Parathyroid adenoma (tissue), 2 donors: Measurements from ENCODE around the gene NYAP2.

ENCODE experiments used
- H2AFZ ChIP-seq: fragments of 300-600 bp; sonication (generic); one replicate; pipeline ENCODE4 v1.7.0; 2017; ENCODE audit warnings: antibody characterized with exemption, mild to moderate bottlenecking
- H3K27ac ChIP-seq: fragments of 300-600 bp; sonication (generic); one replicate; pipeline ENCODE4 v1.7.0; 2017
- H3K27me3 ChIP-seq: fragments of 300-600 bp; sonication (generic); one replicate; pipeline ENCODE4 v1.7.0; 2017; ENCODE audit warnings: low read length; ENCODE audit not compliant: control insufficient read depth, insufficient read depth
- H3K36me3 ChIP-seq: fragments of 300-600 bp; sonication (generic); one replicate; pipeline ENCODE4 v1.7.0; 2017; ENCODE audit warnings: low read length; ENCODE audit not compliant: control insufficient read depth, insufficient read depth
- H3K4me1 ChIP-seq: fragments of 300-600 bp; sonication (generic); one replicate; pipeline ENCODE4 v1.7.0; 2017; ENCODE audit warnings: control low read depth
- H3K4me2 ChIP-seq: fragments of 300-600 bp; sonication (generic); one replicate; pipeline ENCODE4 v1.7.0; 2017; ENCODE audit warnings: low read length
- H3K4me3 ChIP-seq: fragments of 300-600 bp; sonication (generic); one replicate; pipeline ENCODE4 v1.7.0; 2017; ENCODE audit warnings: low read depth, low read length
- H3K79me2 ChIP-seq: fragments of 300-600 bp; sonication (generic); one replicate; pipeline ENCODE4 v1.7.0; 2017; ENCODE audit warnings: control low read depth
- H3K9ac ChIP-seq: fragments of 300-600 bp; sonication (generic); one replicate; pipeline ENCODE4 v1.7.0; 2017; ENCODE audit warnings: mild to moderate bottlenecking
- H3K9me3 ChIP-seq: fragments of 300-600 bp; sonication (generic); one replicate; pipeline ENCODE4 v1.7.0; 2017; ENCODE audit warnings: low read length; ENCODE audit not compliant: control insufficient read depth
- TF ChIP-seq, protein P1 (sequence below): fragments of 300-600 bp; sonication (generic); IDR thresholded peaks from one replicate; pipeline ENCODE4 v1.7.0; 2017; ENCODE audit warnings: antibody characterized with exemption, mild to moderate bottlenecking
- donor health status: primary hyperparathyroidism.

NYAP2 gene

DNA sequence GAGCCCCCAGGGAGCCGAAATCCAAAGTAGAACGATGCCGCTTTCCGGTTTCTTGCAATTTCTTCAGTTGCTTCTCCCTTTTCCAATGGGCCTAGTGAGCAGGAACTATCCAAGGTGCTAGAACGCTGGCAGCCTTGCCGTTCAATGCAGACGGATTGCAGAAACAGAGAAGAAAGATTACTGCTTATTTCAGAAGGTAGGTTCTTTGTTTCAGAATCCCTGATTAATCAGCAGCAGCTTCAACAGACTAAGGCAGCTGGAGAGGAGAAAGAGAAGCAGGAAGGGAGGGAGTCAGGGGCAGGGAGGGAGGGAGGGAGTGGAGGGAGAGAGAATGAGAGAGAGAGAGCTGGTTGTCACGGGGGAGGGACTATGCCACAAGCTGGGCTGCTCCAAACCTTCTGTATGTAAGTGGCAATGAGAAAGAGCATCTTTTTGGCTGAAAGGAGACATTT, 576 bp downstream of the NYAP2 start:
- H3K79me2 ChIP-seq, result no peaks in the 10 kb centered on the region
- no peak overlapping the region for H3K4me3 ChIP-seq
- H3K9ac ChIP-seq, result no peak overlapping the region
- TF ChIP-seq, protein P1, sequence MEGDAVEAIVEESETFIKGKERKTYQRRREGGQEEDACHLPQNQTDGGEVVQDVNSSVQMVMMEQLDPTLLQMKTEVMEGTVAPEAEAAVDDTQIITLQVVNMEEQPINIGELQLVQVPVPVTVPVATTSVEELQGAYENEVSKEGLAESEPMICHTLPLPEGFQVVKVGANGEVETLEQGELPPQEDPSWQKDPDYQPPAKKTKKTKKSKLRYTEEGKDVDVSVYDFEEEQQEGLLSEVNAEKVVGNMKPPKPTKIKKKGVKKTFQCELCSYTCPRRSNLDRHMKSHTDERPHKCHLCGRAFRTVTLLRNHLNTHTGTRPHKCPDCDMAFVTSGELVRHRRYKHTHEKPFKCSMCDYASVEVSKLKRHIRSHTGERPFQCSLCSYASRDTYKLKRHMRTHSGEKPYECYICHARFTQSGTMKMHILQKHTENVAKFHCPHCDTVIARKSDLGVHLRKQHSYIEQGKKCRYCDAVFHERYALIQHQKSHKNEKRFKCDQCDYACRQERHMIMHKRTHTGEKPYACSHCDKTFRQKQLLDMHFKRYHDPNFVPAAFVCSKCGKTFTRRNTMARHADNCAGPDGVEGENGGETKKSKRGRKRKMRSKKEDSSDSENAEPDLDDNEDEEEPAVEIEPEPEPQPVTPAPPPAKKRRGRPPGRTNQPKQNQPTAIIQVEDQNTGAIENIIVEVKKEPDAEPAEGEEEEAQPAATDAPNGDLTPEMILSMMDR, result no peak
- no peaks in the 10 kb centered on the region for H3K4me1 ChIP-seq
- no peaks in the 10 kb centered on the region for H3K27me3 ChIP-seq
- no peaks in the 10 kb centered on the region for H3K36me3 ChIP-seq
- H3K27ac ChIP-seq, result no peak overlapping the region
- no peak overlapping the region for H3K4me2 ChIP-seq
- H2AFZ ChIP-seq, result peak overlapping the region; percentile 69
- no peaks in the 10 kb centered on the region for H3K9me3 ChIP-seq

DNA sequence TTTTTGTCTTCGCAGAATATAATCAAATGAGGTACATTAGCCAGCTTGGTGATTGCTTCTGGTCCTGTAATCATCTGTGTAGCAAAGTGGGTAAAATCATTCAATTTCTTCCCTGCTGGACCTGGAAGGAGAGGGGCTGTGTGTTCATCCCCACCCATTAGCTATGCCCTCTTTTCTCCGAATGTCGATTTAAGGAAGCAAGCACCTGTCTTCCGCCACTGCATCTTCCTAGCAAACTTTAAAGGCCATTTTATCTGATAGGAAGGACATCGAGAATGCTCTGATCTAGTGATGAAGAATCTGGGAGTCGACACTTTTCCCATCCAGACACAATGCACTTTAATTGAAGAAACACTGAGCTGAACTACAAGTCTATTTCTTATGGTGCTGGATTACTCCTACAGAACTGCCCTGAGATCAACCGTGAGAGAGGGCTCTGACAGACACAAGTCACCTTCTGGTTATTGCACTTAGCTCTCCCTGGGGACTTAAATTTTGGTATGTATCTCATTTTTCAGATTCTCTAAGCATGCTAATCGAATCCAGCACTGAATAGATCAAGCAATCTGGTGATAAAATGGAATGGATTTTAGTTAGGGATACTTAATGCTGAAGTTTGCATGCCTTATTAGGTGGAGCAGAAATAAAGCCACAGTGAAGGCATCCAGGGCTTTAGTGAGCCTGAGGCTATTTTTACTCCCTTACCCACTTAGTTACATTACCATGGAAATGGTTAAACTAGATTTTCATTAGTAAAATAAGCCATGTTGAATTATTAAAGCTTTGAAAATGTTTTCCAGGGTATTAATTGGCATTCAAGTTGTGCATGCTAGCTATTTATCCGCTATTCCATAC, 1.3 kb downstream of the NYAP2 start:
- Histone ChIP-seq H3K9ac (no peak overlapping the region), H3K4me1 (no peaks in the 10 kb centered on the region), H3K79me2 (no peaks in the 10 kb centered on the region), H3K4me3 (no peak overlapping the region), H3K27me3 (no peaks in the 10 kb centered on the region), H3K4me2 (no peak overlapping the region), H2AFZ (peak overlapping the region; percentile 69), H3K27ac (no peak overlapping the region), H3K36me3 (no peaks in the 10 kb centered on the region), H3K9me3 (no peaks in the 10 kb centered on the region)
- TF ChIP-seq, protein P1, result no peak

DNA sequence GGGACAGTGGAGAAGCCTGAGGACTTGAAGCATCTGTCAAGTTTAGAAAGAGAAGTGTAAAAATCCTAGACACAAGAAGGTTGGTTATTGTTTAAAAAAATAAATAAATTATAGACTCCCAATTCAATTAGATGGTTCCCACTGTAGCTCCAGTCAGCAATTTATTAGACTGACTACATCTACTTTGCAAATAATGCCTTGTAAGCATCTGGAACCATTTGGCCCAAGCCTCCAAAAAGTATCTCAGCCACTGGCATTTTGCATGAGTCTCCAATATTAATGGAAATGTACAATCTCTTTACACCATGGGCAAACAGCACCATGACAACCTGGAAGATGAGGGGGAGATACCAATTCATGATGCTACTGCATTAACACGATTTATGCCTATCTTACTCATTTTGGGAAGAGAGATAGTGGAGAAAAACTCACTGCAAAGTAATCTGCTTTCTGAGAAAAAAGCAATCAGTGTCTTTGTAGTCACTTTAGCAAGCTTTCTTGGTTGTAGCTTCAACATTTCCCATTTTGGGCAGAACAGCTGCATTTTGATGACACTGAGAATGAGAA, 2.8 kb downstream of the NYAP2 start:
- no peak overlapping the region for H3K27ac ChIP-seq
- no peaks in the 10 kb centered on the region for H3K9me3 ChIP-seq
- no peak overlapping the region for H3K9ac ChIP-seq
- no peak overlapping the region for H3K4me2 ChIP-seq
- H3K4me3 ChIP-seq, result no peak overlapping the region
- TF ChIP-seq, protein P1, result no peak
- no peaks in the 10 kb centered on the region for H3K79me2 ChIP-seq
- H3K4me1 ChIP-seq, result no peaks in the 10 kb centered on the region
- no peak overlapping the region for H2AFZ ChIP-seq
- H3K36me3 ChIP-seq, result no peaks in the 10 kb centered on the region
- no peaks in the 10 kb centered on the region for H3K27me3 ChIP-seq

DNA sequence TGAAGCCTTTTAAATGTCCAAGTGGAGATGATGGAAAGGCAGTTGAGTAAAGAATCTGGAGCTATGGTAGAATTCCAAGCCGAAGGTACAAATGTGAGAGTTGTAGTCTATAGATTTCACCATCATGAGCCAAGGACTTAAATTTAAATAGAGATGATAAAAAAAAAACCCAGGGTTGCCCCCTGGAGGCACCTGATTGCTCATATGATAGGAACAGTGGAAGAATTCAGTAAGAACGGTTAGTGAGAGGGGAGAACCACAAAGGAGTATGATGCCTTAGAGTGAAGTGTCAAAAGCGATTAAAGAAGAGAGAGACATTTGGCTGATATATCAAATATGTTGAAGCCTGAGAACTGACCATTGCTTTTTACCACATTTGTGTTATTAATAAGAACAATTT, 11.9 kb downstream of the NYAP2 start:
- Histone ChIP-seq H3K36me3 (no peaks in the 10 kb centered on the region), H3K79me2 (no peaks in the 10 kb centered on the region), H3K9ac (no peak overlapping the region), H3K27me3 (no peaks in the 10 kb centered on the region), H3K27ac (no peak overlapping the region), H3K9me3 (no peaks in the 10 kb centered on the region), H2AFZ (no peak overlapping the region), H3K4me1 (no peaks in the 10 kb centered on the region), H3K4me3 (no peak overlapping the region), H3K4me2 (no peak overlapping the region)
- TF ChIP-seq, protein P1, result no peak
